Measurements from ENCODE around the gene RING1. TPM values are rescaled to one million over a fixed set of nuclear protein-coding genes. Genes with fewer than 3 reads are reported as not detected.
A peak's percentile ranks its signal among the peaks of the same experiment; 100 is the strongest.

Gene RING1
- polyA plus RNA-seq, 4 donors: 51.7 to 73.1 (median 66.6) TPM

DNA sequence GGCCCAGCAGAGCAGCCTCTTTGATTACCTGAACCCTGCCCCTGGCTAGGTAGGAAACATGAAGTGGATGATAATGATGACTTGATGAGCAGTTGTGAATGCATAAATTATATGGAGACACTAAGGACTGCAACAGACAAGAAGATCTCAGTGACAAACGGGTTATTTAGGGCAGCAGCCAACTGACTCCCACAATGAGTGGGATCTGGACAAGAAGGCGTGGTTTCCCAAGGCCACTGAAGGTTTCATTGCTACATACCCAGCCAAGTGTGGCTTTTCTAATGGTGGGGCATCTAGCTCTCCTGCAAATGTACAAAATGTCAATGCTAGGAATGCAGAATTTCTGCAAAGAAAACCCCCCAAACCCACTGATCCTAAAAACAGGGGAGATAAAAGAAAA lies 29.4 kb downstream of the RING1 start:
- DNase-seq (ENCODE audit: low read depth in 4 of 4, low spot score in 2 of 4): no peak

DNA sequence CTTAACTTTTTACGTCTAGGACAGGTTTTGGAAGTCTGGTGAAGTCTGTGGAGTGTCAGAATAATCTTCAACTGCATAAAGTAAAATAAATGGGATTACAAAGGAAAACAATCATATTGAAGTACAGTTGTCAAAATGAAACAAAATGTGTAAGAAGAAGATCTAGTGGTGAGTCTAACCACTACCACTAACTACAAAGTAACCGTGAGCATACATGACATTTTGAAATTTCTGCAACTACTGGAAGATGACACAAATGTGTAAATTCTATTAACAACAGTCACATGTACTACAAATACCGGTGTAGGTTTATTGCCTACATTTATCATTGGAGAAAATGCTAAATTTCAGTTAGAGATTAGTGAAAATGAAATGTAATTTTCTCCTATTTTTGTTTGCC lies 33.7 kb downstream of the RING1 start:
- DNase-seq (ENCODE audit: low read depth in 4 of 4, low spot score in 2 of 4): no peak

DNA sequence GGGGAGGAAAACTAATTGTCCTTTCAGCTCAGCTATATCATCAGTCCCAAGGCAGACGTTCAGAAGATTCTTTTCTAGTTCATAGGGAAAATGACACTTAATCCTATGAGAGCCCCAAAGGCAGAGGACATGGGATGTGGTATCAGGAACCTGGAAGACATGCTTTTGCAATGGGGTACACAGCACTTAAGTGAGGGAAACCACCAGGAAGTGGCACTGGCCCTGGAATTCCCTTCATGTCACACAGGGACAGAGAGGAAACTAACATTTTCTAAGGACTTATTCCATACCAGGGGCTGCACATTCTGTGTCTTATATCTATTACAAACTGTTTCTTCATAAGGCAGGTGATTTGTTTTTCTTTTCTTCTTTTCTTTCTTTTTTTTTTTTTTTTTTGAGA lies 35.2 kb downstream of the RING1 start:
- no peak for DNase-seq (ENCODE audit: low read depth in 4 of 4, low spot score in 2 of 4)

DNA sequence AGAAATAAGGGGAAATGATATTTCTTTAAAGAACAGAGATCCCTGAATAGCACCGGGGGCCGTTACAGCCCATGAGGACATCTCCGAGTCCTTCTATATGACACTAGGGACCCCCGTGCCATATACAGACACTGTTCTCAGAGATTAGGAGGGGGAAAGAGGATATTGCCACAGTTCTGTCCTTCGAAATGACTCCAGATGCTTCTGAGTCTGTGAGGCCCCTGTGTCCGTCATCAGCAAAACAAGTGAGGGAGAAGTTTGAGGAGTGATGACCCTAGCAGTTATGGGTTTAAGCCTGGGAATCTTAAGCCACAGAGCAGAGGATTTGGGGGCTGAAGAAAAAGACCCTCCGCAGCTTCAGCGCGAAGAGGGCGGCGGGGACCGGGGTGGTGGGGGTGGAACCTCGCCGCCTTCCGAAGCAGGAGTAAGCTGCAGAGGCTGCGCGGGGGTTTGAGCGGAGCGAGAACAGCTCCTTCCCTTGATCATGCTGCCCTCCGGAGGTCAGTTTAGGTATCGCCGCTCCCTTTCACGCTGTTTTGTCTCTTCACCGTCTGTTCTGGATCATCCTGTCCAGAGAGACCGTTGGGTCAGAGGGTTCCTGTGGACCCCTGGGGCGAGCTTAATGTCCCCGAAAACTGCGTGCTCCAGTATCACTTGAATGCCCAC lies 39.8 kb downstream of the RING1 start:
- peak; percentile 79 to 90 (median 84) for DNase-seq (ENCODE audit: low read depth in 4 of 4, low spot score in 2 of 4)

DNA sequence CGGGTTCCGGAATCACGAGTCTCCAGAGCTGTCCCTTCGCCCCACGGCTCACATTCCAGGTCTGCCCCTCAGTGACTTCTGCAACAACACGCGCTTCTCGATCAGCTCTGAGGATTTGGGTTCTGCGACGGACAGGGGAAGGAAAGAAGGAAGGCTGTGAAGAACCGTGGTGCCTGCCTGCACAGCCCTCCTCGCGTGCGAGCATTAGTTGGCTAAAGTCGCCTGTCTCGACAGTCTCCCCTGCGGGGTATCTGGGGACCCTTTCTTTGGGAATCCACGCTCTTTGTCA lies 40.3 kb downstream of the RING1 start:
- peak in 1 of 4 donors; percentile 36 for DNase-seq (ENCODE audit: low read depth in 4 of 4, low spot score in 2 of 4)

DNA sequence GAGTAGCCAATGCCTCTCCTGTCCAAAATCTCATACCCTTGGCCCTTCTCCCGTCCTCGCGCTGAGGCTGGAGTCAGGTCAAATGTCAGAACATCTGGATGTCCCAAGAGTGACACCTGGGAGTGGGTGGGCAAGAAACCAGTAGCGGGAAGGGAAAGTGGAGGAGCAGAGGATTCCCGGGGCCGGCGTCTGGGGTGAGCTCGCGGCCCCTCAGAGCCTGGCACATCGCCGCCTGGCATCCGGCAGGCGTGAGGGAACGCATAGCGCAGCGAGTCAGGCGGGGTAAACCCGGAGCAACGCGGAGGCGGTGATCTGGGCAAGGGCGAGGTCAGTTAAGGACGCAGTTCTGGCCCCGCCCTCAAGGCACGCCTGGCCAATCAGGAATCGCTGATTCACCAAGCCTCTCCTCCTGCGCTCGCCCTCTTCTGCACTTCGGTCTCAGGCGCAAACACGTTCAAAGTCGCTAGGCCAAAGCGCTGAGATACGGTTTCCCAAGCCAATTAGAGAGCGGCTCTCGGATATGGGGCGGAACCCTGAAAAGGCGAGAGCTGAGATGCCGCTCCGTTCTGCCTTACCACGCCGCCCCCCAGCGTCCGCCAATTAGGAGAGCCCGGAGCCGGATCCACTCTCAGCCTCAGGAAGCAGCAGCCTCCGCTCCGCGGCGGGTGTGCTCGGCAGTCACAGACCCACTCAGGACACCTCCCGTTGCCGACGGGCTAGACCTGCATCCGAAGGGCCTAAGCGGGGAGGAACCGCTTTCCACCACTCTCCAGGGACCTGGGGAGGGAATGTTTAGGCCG lies 40.8 kb downstream of the RING1 start:
- DNase-seq (ENCODE audit: low read depth in 4 of 4, low spot score in 2 of 4): peak; percentile 89 to 96 (median 94)

DNA sequence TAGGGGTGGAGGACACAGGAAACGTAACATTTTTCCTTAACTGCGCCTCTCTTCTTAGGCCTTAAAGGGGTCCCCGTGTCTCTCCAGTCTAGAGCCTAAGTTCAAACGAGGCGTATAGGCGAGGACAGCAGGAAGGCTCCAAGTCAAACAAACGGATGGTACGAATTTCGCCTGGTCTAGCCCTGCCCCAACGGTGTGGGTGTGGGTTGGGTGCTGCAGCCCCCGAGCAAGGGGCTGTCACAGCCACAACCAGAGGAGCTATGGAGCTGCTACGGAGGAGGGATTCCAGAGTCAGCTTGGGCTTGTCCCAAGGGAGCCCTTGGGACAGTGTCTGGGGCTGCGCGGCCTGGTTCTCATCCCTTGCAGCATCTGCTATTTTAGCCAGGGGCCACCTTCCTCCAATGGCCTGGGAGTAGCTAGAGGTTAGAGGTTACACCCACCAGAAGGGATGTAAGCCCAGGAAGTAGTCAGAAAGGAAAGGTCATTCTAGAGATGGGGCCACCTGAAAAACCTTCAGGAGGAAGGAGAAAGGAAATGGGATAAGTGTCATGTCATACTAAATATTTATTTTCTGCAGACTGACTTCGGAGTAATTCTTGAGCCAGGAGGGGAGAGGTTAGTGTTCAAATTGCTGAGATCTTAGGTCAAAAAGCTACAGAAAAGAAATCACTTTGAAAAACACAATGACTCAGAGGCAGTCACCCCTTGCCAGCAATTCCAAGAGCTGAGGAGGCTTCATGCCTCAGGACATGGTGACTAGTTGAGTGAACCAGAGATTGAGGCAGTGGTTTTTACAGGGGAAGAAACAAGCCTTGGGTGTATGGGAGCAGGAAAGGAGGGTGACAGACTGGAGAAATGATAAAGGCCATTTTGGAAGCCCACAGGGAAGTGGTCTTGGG lies 41.7 kb downstream of the RING1 start:
- DNase-seq (ENCODE audit: low read depth in 4 of 4, low spot score in 2 of 4): no peak

DNA sequence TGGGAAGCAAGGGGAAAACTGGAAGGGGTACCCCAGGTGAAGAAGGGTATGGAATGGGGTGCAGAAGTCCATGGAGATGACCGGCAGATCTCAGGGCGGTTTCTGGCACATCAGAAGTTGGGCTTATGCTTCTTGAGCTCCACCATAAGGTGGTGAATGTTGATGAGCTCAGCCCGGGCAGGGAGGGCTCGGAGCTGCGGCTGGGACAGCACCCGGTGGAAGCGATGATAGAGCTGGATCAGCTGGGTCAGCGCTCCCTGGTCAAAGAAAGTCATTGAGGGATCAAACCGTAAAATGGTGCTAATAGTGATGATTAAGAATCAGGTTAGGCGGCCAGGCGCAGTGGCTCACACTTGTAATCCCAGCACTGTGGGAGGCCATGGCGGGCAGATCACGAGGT lies 42.4 kb downstream of the RING1 start:
- DNase-seq (ENCODE audit: low read depth in 4 of 4, low spot score in 2 of 4): no peak

DNA sequence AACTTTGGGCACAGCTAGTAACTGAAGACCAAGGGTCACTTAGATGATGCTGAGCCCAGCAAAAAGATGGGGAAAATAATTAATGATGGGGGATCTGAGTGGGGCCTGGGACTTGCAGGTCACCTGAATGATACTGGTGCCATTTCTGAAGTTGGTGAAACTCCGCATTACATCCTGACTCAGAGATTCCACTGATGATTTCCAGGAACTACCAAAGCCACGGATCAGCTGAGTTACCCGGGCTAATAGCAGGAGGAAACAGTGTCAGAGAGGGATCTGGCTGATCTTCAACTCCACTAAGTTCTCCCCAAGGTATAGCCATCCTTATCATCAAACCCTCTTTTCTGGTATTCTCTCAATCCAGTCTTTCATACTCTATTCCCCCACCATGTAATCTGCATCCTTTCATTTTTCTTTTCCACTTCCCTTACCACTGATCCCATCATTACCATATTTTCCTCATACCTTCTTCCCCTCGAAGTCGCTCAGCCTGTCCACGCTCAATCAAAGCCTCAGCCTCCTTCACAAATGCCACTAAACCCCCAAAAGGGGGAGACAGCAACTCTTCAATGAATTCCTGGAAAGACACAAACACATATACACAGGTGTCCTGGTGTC lies 43.2 kb downstream of the RING1 start:
- no peak for DNase-seq (ENCODE audit: low read depth in 4 of 4, low spot score in 2 of 4)

DNA sequence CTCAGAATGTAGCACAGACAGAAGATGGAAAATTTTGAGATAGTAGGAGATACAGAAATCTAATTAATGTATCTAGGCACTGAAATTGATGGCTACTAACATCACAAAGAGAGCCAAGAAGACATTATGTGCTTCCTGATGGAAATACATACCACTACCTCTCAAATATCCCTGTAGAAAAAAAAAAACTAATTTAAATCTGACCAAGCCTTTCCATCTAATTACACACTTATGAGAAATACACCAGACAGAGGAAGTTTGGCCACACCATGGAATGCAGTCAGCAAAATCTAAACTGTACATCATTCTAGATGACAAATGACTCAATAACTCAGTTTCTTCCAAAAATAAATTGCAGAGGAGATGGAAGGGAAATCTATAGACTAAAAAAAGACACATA lies 44.5 kb downstream of the RING1 start:
- DNase-seq (ENCODE audit: low read depth in 4 of 4, low spot score in 2 of 4): no peak

DNA sequence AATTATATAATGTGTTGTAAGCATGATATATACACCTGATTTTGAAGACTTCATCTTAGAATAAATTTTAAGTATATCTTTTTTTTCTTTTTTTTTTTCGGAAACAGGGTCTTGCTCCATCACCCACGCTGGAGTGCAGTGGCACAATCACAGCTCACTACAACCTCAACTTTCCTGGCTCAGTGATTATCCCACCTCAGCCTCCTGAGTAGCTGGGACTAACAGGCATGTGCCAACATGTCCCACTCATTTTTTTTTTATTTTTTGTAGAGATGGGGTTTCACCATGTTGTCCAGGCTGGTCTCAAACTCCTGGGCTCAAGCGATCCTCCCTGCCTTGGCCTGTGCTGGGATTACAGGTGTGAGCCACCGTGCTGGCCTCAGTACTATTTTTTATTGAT lies 46.3 kb downstream of the RING1 start:
- DNase-seq (ENCODE audit: low read depth in 4 of 4, low spot score in 2 of 4): no peak

DNA sequence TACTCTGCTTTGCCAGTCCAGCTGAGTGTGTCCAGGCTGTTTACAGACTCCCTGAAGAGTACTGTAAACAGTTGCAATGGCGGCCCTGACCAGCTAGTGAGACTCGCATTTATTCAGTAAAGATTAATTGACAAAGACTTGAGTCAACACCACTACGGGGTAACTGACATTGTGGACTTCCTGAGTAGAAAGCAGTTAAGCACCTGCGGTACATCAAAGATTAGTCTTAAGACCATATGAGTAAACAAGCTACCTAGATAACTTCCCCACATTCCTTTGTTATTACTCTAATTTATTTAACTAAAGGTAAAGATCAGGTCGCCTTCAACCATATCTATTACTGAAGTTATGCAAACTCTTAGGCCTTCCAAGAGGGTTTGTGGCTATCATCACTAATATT lies 50.7 kb downstream of the RING1 start:
- no peak for DNase-seq (ENCODE audit: low read depth in 4 of 4, low spot score in 2 of 4)

Other genes starting within 250 kb of the RING1 start
- 100 to 1,000 TPM; 272 to 341 (median 317) TPM for gene BRD2, start 239.9 kb upstream of the RING1 start, polyA plus RNA-seq (ENCODE audit: insufficient read length in 4 of 4)
- gene HLA-DOA, start 198.9 kb upstream of the RING1 start, polyA plus RNA-seq (ENCODE audit: insufficient read length in 4 of 4): 1 to 10 TPM; 4.6 to 5.4 (median 5.3) TPM
- 10 to 100 TPM; 16.8 to 39.8 (median 19.2) TPM for gene HLA-DPA1, start 134.9 kb upstream of the RING1 start, polyA plus RNA-seq (ENCODE audit: insufficient read length in 4 of 4)
- 10 to 100 TPM; 17.5 to 24.7 (median 21.9) TPM for gene HLA-DPB1, start 132.5 kb upstream of the RING1 start, polyA plus RNA-seq (ENCODE audit: insufficient read length in 4 of 4)
- gene COL11A2, start 16.0 kb upstream of the RING1 start, polyA plus RNA-seq (ENCODE audit: insufficient read length in 4 of 4): 1 to 10 TPM; 4.1 to 6.6 (median 5.6) TPM
- 10 to 100 TPM; 49.6 to 67.6 (median 57.0) TPM for gene RXRB, start 7.8 kb upstream of the RING1 start, polyA plus RNA-seq (ENCODE audit: insufficient read length in 4 of 4)
- gene SLC39A7, start 7.6 kb upstream of the RING1 start, polyA plus RNA-seq (ENCODE audit: insufficient read length in 4 of 4): 100 to 1,000 TPM; 105 to 127 (median 111) TPM
- 10 to 100 TPM; 25.3 to 31.0 (median 27.6) TPM for gene HSD17B8, start 3.8 kb upstream of the RING1 start, polyA plus RNA-seq (ENCODE audit: insufficient read length in 4 of 4)
- gene VPS52, start 63.4 kb downstream of the RING1 start, polyA plus RNA-seq (ENCODE audit: insufficient read length in 4 of 4): 10 to 100 TPM; 59.5 to 98.7 (median 77.5) TPM
- 1,000 to 10,000 TPM; 2,825 to 3,624 (median 3,323) TPM for gene RPS18, start 63.6 kb downstream of the RING1 start, polyA plus RNA-seq (ENCODE audit: insufficient read length in 4 of 4)
- gene B3GALT4, start 68.6 kb downstream of the RING1 start, polyA plus RNA-seq (ENCODE audit: insufficient read length in 4 of 4): 1 to 10 TPM; 4.1 to 5.2 (median 4.9) TPM
- gene WDR46, start 80.7 kb downstream of the RING1 start, polyA plus RNA-seq (ENCODE audit: insufficient read length in 4 of 4): 10 to 100 TPM; 58.6 to 81.8 (median 73.0) TPM
- gene PFDN6, start 81.1 kb downstream of the RING1 start, polyA plus RNA-seq (ENCODE audit: insufficient read length in 4 of 4): 10 to 100 TPM; 73.3 to 86.9 (median 74.2) TPM
- 100 to 1,000 TPM in 2 of 4 donors, 10 to 100 TPM in 2; 93.2 to 150 (median 113) TPM for gene RGL2, start 90.4 kb downstream of the RING1 start, polyA plus RNA-seq (ENCODE audit: insufficient read length in 4 of 4)
- gene TAPBP, start 105.6 kb downstream of the RING1 start, polyA plus RNA-seq (ENCODE audit: insufficient read length in 4 of 4): 10 to 100 TPM; 29.8 to 53.6 (median 40.3) TPM
- 10 to 100 TPM; 21.5 to 30.4 (median 27.2) TPM for gene ZBTB22, start 109.2 kb downstream of the RING1 start, polyA plus RNA-seq (ENCODE audit: insufficient read length in 4 of 4)
- 10 to 100 TPM; 50.6 to 59.5 (median 54.8) TPM for gene DAXX, start 114.5 kb downstream of the RING1 start, polyA plus RNA-seq (ENCODE audit: insufficient read length in 4 of 4)
- gene KIFC1, start 183.3 kb downstream of the RING1 start, polyA plus RNA-seq (ENCODE audit: insufficient read length in 4 of 4): 10 to 100 TPM; 35.9 to 49.1 (median 43.3) TPM
- gene PHF1, start 202.5 kb downstream of the RING1 start, polyA plus RNA-seq (ENCODE audit: insufficient read length in 4 of 4): 10 to 100 TPM; 59.1 to 87.0 (median 75.9) TPM
- 100 to 1,000 TPM; 218 to 288 (median 238) TPM for gene CUTA, start 209.6 kb downstream of the RING1 start, polyA plus RNA-seq (ENCODE audit: insufficient read length in 4 of 4)
- 10 to 100 TPM; 18.2 to 50.2 (median 37.3) TPM for gene SYNGAP1, start 211.6 kb downstream of the RING1 start, polyA plus RNA-seq (ENCODE audit: insufficient read length in 4 of 4)
- gene ZBTB9, start 246.1 kb downstream of the RING1 start, polyA plus RNA-seq (ENCODE audit: insufficient read length in 4 of 4): 10 to 100 TPM; 14.1 to 16.9 (median 14.6) TPM

Data from left renal cortex interstitium (tissue), 4 donors.